OCI-M2 (cell line): ENCODE data around the gene CCDC57.
"Not testable (repeated sequence)": the region's sequence is repeated elsewhere in the genome, so short reads cannot be mapped to it uniquely, and the experiment has no call there.

ENCODE experiments used
- DNase-seq: peaks from one replicate; lab custom pipeline; 2025; ENCODE audit not compliant: unreplicated experiment; lab: John Stamatoyannopoulos, UW

Gene CCDC57

GRCh38 chr17:82204831-82205719 is 7.6 kb downstream of the CCDC57 start:
- DNase-seq: no peak

DNA sequence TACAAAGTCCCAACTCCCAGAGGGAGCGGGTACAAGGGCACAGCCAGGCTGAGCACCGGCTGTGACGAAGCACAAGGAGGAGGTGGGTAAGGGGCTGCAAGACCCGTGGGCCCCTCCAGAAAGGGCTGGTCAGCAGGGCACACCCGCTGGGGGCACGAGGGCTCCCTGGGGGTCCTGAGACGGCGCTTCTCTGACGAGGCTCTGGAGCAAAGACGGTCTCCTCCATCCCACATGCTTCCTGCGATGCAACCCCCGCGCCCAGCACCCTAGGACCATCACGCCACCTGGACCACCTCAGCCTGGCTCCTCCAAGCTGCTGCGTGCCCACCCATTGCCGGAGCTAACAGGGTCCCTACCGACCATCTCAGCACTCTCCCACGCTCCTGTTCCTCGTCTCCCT is 8.7 kb downstream of the CCDC57 start:
- no peak for DNase-seq

GRCh38 chr17:82202981-82203380 is 9.7 kb downstream of the CCDC57 start:
- DNase-seq: no peak

GRCh38 chr17:82201498-82201910 is 11.1 kb downstream of the CCDC57 start:
- DNase-seq: no peak

GRCh38 chr17:82200743-82201497 is 11.7 kb downstream of the CCDC57 start:
- DNase-seq: peak; percentile 46

DNA sequence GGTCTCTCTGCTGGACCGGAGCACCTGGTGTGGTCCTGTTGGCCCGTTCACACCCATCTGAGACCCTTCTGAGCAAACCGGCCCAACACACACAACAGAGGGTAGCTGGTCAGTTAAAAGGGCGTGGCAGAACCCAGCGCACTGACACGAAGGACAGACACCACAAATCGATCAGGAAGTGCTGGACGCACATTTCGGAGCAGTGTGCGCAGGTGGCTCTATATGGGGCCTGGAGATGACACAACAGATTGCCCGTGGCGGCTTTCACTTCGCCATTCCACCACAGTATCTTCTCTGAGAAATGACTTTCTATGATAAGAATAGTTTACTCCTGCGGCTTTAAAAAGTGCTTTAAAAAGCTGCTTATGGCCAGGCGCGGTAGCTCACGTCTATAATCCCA is 12.5 kb downstream of the CCDC57 start:
- no peak for DNase-seq

DNA sequence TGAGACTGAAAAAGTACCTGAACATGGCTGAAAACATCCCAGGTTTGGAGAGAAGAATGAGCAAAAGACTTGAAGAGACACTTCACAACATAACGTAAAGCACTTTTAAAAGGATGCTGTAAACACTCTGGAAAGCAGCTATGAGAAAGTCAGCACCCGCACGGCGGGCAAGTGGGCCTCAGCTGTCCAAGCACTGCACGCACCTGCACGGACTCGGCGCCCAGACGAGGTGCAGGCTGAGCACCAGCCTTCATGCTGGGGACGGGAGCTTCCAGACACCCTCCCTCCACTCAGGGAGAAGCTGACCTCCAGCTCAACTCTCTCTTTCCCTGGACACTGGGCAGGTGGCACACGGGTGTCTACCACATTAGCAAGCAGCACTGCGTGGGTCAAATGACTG is 13.1 kb downstream of the CCDC57 start:
- DNase-seq: no peak

- DNase-seq: no peak
These were observed 14.6 kb downstream of the CCDC57 start for GRCh38 chr17:82198092-82198491.

GRCh38 chr17:82195675-82196672 is 16.7 kb downstream of the CCDC57 start:
- no peak for DNase-seq

DNA sequence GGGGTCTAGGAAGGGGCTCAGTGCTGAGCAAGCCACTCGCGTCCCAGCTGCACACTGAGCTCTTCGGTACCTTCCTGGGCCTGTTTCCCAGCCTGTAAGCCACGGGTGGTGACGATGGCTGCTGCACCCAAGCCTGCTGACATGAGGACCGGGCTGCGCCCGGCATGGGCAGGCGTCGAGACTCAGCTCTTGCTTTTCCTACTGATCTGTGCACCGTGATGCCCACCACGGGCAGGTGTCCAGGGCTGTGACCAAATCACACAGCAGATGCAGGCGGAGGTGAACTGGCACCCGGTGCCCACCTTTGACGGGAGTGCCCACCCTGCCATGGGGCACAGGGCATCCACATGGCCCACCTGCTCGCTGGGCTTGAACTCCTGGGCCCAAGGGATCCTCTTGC is 17.9 kb downstream of the CCDC57 start:
- DNase-seq: no peak

GRCh38 chr17:82193520-82194220 is 19.0 kb downstream of the CCDC57 start:
- no peak for DNase-seq

DNA sequence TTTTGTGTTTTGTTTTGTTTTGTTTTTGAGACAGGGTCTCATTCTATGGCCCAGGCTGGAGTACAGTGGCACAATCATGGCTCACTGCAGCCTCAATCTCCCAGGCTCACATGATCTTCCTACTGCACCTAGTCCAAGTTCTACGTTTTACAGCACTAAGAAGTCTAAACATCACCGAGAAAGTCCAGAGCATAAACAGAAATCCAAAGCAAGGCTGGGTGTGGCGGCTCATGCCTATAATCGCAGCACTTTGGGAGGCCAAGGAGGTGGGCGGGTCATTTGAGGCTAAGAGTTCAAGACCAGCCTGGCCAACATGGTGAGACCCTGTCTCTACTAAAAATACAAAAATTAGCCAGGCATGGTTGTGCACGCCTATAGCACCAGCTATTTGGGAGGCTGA is 19.6 kb downstream of the CCDC57 start:
- not testable (repeated sequence) for DNase-seq

DNA sequence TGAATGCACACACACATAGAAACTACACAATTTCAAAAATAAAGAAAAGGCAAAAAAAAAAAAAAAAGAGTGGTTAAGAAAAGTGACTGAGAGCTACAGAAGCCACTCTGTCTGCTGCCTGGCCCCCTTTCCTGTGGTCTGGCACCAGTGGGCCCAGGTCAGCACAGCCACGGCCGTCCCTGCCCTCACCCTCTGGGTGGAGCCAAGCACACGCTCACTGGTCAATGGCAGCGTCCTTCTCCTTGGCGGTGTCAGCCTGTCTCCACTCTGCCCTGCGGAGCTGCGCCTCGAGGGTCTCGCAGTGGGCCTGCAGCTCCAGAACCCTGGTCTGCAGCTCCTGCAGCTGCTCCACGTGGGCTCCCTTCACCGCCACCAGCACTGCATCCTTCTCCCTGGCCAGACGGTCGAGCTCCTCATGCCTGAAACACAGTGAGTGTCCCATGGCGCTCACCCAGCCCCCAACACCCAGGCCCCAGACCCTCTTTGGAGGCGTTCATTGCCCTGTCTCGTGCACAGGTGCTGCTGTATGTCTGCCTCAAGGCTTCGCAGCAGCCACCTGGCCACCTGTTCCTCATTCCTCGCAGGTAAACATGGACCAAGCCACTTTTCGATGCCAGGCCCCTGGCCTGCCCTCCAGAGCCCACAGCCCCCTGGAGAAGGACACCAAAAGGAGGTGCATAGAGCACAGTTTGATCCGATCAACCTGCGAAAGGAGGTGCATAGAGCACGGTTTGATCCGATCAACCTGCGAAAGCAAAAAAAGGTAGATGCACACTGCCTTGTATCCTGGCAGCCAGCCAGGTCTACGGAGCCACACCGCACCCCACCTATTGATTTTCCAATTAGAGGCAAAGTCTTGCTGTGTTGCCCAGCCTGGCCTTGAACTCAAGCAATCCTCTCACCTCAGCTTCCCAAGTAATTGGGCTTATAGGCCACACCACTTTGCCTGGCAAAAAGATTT is 24.4 kb downstream of the CCDC57 start:
- no peak for DNase-seq

GRCh38 chr17:82187500-82187899 is 25.1 kb downstream of the CCDC57 start:
- no peak for DNase-seq

GRCh38 chr17:82186221-82186620 is 26.4 kb downstream of the CCDC57 start:
- DNase-seq: no peak

DNA sequence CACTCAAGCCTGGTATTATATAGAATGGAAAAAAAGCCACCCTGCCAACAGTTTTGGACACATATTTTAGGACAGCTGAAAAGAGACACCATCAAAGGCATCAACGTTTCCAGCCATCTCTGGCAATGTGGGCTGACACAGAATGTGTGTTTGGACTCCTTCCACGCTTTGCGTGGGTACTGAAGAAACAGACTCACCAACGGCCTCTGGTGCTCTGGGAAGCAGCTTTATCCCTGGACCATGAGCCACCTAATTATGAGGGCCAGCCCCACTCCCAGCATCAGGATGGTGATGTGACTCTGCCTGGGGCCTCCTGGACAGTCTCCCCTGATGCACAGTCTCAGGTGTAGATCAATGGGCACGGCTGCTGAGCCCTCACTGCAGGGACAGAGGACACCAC is 27.9 kb downstream of the CCDC57 start:
- no peak for DNase-seq

DNA sequence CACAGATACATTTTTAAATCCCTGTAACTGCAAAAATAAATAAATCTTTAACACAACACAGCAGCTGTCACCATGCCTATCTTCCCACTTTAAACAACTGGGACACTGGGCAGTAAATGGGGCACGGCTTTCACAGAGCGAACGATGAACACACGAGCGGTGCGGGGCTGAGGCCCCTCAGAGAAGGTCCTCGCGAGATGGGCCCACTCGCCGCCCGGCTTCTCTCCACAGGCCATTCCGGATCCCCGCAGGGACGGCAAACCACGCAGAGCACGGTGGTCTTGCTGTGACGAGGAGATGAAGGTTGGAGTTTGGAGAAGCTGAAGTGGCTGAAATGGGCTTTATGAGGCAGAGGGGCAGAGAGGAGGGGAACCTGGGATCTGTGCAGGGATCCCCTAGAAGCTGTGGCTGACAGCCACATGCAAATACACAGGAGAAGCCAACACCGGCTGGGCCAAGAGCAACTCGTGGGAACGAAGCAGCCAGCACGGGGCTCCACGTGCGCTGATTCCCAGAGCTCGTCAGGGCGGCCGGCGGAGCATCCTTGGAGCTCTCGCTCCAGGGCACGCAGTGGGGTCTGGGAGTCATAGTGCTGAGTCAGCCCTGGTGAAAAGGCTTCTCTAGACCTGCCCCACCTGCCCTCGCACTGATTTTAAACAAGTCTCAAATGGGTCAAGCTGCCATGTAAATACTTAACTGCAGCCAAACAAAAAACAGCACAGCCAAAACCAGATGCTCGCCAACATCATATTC is 31.7 kb downstream of the CCDC57 start:
- no peak for DNase-seq

GRCh38 chr17:82179946-82180475 is 32.6 kb downstream of the CCDC57 start:
- DNase-seq: no peak
